B cell (primary cell): ENCODE data around the gene ZBED4. TPM values are rescaled to one million over a fixed set of nuclear protein-coding genes. Genes with fewer than 3 reads are reported as not detected.
"Not testable (repeated sequence)": the region's sequence is repeated elsewhere in the genome, so short reads cannot be mapped to it uniquely, and the experiment has no call there.

ENCODE experiments used
- ATAC-seq: fragments of 200-7000 bp; cut with Tn5 transposase; one replicate; pipeline ENCODE4 v1.10.0; 2021; ENCODE audit warnings: low read depth, mild to moderate bottlenecking, moderate number of reproducible peaks, moderate library complexity
- CTCF ChIA-PET: fragments of 350-600 bp; sonication (Branson Sonifier 250); formaldehyde crosslinking; loops from one replicate; lab custom pipeline; 2021; ENCODE audit warnings: antibody characterized with exemption, inconsistent platforms; lab: Charles Lee
- POLR2A ChIA-PET: fragments of 350-600 bp; sonication (Branson Sonifier 250); formaldehyde crosslinking; loops from one replicate; lab custom pipeline; 2021; ENCODE audit warnings: antibody characterized with exemption; lab: Charles Lee
- DNase-seq: peaks from one replicate; pipeline ENCODE4 v3.0.0; 2013
- H2AFZ ChIP-seq: 2 replicates; pipeline ENCODE4 v1.6.1; 2012; ENCODE audit warnings: mild to moderate bottlenecking, low read depth, low read length; ENCODE audit not compliant: insufficient read depth, poor library complexity, severe bottlenecking
- H3K27ac ChIP-seq, 2 donors: 1 replicate in 1 of 2; 2 replicates in 1 of 2; pipeline ENCODE4 v1.5.1; 2012 to 2013; ENCODE audit warnings: low read length in 2 of 2, mild to moderate bottlenecking in 2 of 2, moderate library complexity in 1 of 2
- H3K27me3 ChIP-seq, 4 experiments: fragments of 200-600 bp in 1 of 4; sonication (generic) in 1 of 4; replicated peaks in 1 of 4; 1 replicate in 2 of 4; 2 replicates in 2 of 4; pipeline versions ENCODE4 v1.6.1 to v1.7.0; 2013 to 2016; ENCODE audit warnings: low read length in 3 of 4, mild to moderate bottlenecking in 2 of 4, mixed read lengths in 1 of 4, moderate library complexity in 1 of 4; ENCODE audit not compliant: insufficient read depth in 4 of 4, control insufficient read depth in 3 of 4; ENCODE audit errors: control extremely low read depth in 1 of 4
- H3K36me3 ChIP-seq, 2 experiments: replicated peaks in 1 of 2; 1 replicate in 1 of 2; 2 replicates in 1 of 2; pipeline versions ENCODE4 v1.6.1 to v1.7.1; 2013; ENCODE audit warnings: low read length in 1 of 2; ENCODE audit not compliant: insufficient read depth in 2 of 2, control insufficient read depth in 1 of 2; ENCODE audit errors: control extremely low read depth in 1 of 2, extremely low read depth in 1 of 2
- H3K4me1 ChIP-seq, 2 donors: fragments of 200-600 bp in 1 of 2; sonication (generic) in 1 of 2; 1 replicate in 1 of 2; 2 replicates in 1 of 2; pipeline versions ENCODE4 v1.5.1 to v1.6.1; 2013 to 2017; ENCODE audit warnings: low read length in 2 of 2; ENCODE audit not compliant: control insufficient read depth in 2 of 2, insufficient read depth in 2 of 2
- H3K4me2 ChIP-seq: replicated peaks from 2 replicates; pipeline ENCODE3; 2012; ENCODE audit warnings: mild to moderate bottlenecking, low read depth, low read length; ENCODE audit not compliant: poor library complexity, severe bottlenecking
- H3K4me3 ChIP-seq, 5 experiments: fragments of 200-600 bp in 1 of 5; sonication (generic) in 1 of 5; 1 replicate in 3 of 5; 2 replicates in 2 of 5; pipeline versions ENCODE4 v1.5.1 to v1.7.0; 2011 to 2016; ENCODE audit warnings: low read length in 4 of 5, mild to moderate bottlenecking in 4 of 5, low read depth in 2 of 5, control low read depth in 1 of 5, moderate library complexity in 1 of 5; ENCODE audit not compliant: insufficient read depth in 1 of 5; ENCODE audit errors: control extremely low read depth in 1 of 5, extremely low read depth in 1 of 5
- H3K79me2 ChIP-seq: fragments of 200-600 bp; sonication (generic); one replicate; pipeline ENCODE4 v1.6.0; 2016; ENCODE audit warnings: low read length; ENCODE audit not compliant: control insufficient read depth, insufficient read depth
- H3K9ac ChIP-seq: fragments of 200-600 bp; sonication (generic); 2 replicates; pipeline ENCODE4 v1.6.1; 2017; ENCODE audit warnings: mild to moderate bottlenecking, low read length, moderate library complexity
- H3K9me3 ChIP-seq, 3 donors: one replicate each; pipeline versions ENCODE4 v1.6.1 to v1.7.1; 2013; ENCODE audit warnings: low read length in 2 of 3; ENCODE audit not compliant: control insufficient read depth in 2 of 3, insufficient read depth in 1 of 3; ENCODE audit errors: control extremely low read depth in 1 of 3
- H4K20me1 ChIP-seq: 2 replicates; pipeline ENCODE4 v1.6.0; 2012; ENCODE audit warnings: mild to moderate bottlenecking, low read length; ENCODE audit not compliant: insufficient read depth, control insufficient read depth, poor library complexity, severe bottlenecking
- H3K27ac Mint-ChIP-seq: one replicate; pipeline ENCODE4 v1.8.0; 2021; ENCODE audit warnings: mixed read lengths
- H3K27me3 Mint-ChIP-seq: one replicate; pipeline ENCODE4 v1.8.0; 2021; ENCODE audit warnings: mixed read lengths
- H3K4me1 Mint-ChIP-seq: one replicate; pipeline ENCODE4 v1.8.0; 2021; ENCODE audit warnings: mixed read lengths
- H3K4me3 Mint-ChIP-seq: one replicate; pipeline ENCODE4 v1.8.0; 2021; ENCODE audit warnings: mixed read lengths
- H3K9me3 Mint-ChIP-seq: one replicate; pipeline ENCODE4 v1.8.0; 2022; ENCODE audit warnings: mixed read lengths; ENCODE audit not compliant: insufficient read depth
- EZH2 ChIP-seq: IDR thresholded peaks from 2 replicates; pipeline ENCODE4 v1.6.1; 2012; ENCODE audit warnings: borderline replicate concordance, low read depth, mild to moderate bottlenecking, moderate library complexity, low read length; ENCODE audit not compliant: insufficient read depth, poor library complexity, severe bottlenecking
- WGBS: methylation state at CpG from one replicate; pipeline ENCODE4 v1.1.5; 2013; ENCODE audit warnings: missing lambda C conversion rate; ENCODE audit not compliant: insufficient coverage; 5-methylcytosine and 5-hydroxymethylcytosine counted together
- intact Hi-C: fragments of 100-400 bp; cut with micrococcal nuclease; formaldehyde crosslinking; loops from one replicate; pipeline ENCODE4 v1.10.0; 2022
- polyA plus RNA-seq: library from polyadenylated mRNA; depleted of rRNA; stranded (reverse); fragments of >200 nt; gene quantifications from 2 replicates; pipeline ENCODE4 v1.2.3, GENCODE V29; 2012
- total RNA-seq, 2 donors: library from RNA; stranded (reverse); fragments of 120-200 nt in 1 of 2; gene quantifications; 1 replicate in 1 of 2; 2 replicates in 1 of 2; pipeline versions ENCODE4 v1.2.3 to v1.2.4, GENCODE V29; 2013 to 2022
- TF ChIP-seq, protein P1 (sequence below): fragments of 200-600 bp; IDR thresholded peaks from one replicate; pipeline ENCODE4 v1.8.0; 2022; ENCODE audit warnings: antibody characterized with exemption, mild to moderate bottlenecking

Gene ZBED4
- total and polyA plus RNA-seq, 2 donors (not counting 1 experiment from before 2014, with no cell fraction given) = 5.9 to 14.6 TPM

DNA sequence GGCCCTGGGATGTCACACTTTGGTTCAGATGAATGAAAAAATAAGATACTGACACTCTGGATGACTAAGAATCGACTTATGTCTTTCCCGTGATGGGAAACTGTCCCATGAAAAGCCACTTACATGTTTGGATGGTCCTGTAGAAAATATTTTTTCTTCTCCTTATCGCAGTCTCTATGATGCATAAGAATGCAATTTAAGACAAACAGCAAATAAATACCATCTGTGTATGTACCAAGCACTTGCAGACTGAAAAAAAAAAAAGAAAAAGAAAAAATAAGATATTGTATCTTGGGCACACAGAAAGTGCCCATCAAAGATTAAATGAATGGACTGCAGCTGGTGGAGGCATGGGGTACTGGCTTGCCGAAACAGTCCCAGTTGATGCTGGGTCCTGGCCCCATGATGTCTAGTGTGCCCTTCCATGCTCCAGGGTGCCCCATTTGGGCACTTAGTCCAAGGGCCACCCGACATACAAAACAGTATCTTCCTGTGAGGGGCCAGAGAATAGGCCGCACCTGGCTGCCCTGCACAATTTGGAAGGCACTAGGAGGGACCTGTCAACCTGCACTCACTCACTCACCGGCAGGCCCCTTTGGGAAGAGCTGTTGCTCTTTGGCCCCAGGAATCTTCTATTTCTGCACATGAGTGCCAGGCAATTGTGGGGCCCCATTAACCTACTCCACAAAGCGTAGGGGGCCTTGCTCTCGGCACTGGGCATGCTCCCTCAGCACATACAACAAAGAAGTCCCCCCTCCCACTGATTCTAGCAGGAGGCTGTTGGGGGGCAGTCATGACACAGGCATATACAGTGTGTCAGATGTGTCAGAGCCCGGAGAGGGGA lies 2.5 kb upstream of the ZBED4 start:
- CTCF ChIA-PET = no interaction called here
- peaks cover 35 to 45% of the 10 kb centered on the region in 2 donors for H3K4me1 ChIP-seq

GRCh38 chr22:49852568-49852897 lies 1.1 kb upstream of the ZBED4 start:
- intact Hi-C loops = loop anchor here (5.0 kb wide), 2 partner anchors 120 to 340 kb away; no protein-coding TSS in a partner anchor
- POLR2A ChIA-PET = interaction anchor here (0.7 to 1.0 kb wide), 2 partner anchors 73 to 735 kb away, joined by 4 to 5 read pairs; no protein-coding TSS in a partner anchor
- ATAC-seq, H3K27ac ChIP-seq, DNase-seq, CTCF ChIA-PET, H3K9me3 Mint-ChIP-seq, H3K36me3 ChIP-seq: not testable (repeated sequence)
- Mint-ChIP-seq H3K27ac (peak overlapping the region; percentile 59), H3K4me1 (peaks cover 44% of the 10 kb centered on the region), H3K4me3 (peak overlapping the region; percentile 75), H3K27me3 (peaks cover 21% of the 10 kb centered on the region)
- Histone ChIP-seq H3K4me3 (peak overlapping the region in 4 of 5 experiments; percentile 66 to 81 (median 76)), H3K4me2 (peak overlapping the region; percentile 95), H3K79me2 (peaks cover 34% of the 10 kb centered on the region), H2AFZ (peak overlapping the region; percentile 96), H4K20me1 (peaks cover 38% of the 10 kb centered on the region), H3K9me3 (peaks cover 0 to 14% (median 0%) of the 10 kb centered on the region in 3 donors), H3K27me3 (peaks cover 0 to 32% (median 18%) of the 10 kb centered on the region in 4 experiments), H3K4me1 (peaks cover 35 to 45% of the 10 kb centered on the region in 2 donors), H3K9ac (peak overlapping the region; percentile 82)
- WGBS = 73% methylated on average over 7 of the region's 13 CpGs

More for the DNA sequence above, 2.5 kb upstream of the ZBED4 start:
- TF ChIP-seq, protein P1, sequence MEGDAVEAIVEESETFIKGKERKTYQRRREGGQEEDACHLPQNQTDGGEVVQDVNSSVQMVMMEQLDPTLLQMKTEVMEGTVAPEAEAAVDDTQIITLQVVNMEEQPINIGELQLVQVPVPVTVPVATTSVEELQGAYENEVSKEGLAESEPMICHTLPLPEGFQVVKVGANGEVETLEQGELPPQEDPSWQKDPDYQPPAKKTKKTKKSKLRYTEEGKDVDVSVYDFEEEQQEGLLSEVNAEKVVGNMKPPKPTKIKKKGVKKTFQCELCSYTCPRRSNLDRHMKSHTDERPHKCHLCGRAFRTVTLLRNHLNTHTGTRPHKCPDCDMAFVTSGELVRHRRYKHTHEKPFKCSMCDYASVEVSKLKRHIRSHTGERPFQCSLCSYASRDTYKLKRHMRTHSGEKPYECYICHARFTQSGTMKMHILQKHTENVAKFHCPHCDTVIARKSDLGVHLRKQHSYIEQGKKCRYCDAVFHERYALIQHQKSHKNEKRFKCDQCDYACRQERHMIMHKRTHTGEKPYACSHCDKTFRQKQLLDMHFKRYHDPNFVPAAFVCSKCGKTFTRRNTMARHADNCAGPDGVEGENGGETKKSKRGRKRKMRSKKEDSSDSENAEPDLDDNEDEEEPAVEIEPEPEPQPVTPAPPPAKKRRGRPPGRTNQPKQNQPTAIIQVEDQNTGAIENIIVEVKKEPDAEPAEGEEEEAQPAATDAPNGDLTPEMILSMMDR = no peak
- TF ChIP-seq EZH2 = no peak
- intact Hi-C loops = loop anchor here (5.0 kb wide), 2 partner anchors 121 to 341 kb away; no protein-coding TSS in a partner anchor
- Histone ChIP-seq H4K20me1 (peaks cover 24% of the 10 kb centered on the region), H3K4me2 (no peak overlapping the region), H3K27ac (no peak overlapping the region), H3K27me3 (peaks cover 0 to 35% (median 19%) of the 10 kb centered on the region in 4 experiments), H3K36me3 (no peaks in the 10 kb centered on the region), H2AFZ (no peak overlapping the region), H3K4me3 (no peak overlapping the region), H3K9me3 (peaks cover 0 to 14% (median 0%) of the 10 kb centered on the region in 3 donors), H3K9ac (no peak overlapping the region), H3K79me2 (peaks cover 21% of the 10 kb centered on the region)
- POLR2A ChIA-PET = no interaction called here
- DNase-seq (no peak), ATAC-seq (no peak)
- Mint-ChIP-seq H3K9me3 (no peaks in the 10 kb centered on the region), H3K4me1 (peaks cover 40% of the 10 kb centered on the region), H3K27ac (peak overlapping the region; percentile 54), H3K4me3 (peak overlapping the region; percentile 68), H3K27me3 (peaks cover 28% of the 10 kb centered on the region)
- 87% methylated on average over 5 of the region's 10 CpGs for WGBS
